Skin of body (tissue), 2 donors: ENCODE measurements around the gene MAEA. TPM values are rescaled to one million over a fixed set of nuclear protein-coding genes. Genes with fewer than 3 reads are reported as not detected.

Source experiments
- DNase-seq: peaks from one replicate; lab custom pipeline; 2025; lab: John Stamatoyannopoulos, UW
- total RNA-seq: library from RNA; depleted of rRNA; stranded (reverse); fragments of >200 nt; gene quantifications from one replicate; pipeline ENCODE4 v1.2.3, GENCODE V29; 2014

Gene MAEA
- total RNA-seq, 1 donor from 2014 or later = 32.6 TPM

DNA sequence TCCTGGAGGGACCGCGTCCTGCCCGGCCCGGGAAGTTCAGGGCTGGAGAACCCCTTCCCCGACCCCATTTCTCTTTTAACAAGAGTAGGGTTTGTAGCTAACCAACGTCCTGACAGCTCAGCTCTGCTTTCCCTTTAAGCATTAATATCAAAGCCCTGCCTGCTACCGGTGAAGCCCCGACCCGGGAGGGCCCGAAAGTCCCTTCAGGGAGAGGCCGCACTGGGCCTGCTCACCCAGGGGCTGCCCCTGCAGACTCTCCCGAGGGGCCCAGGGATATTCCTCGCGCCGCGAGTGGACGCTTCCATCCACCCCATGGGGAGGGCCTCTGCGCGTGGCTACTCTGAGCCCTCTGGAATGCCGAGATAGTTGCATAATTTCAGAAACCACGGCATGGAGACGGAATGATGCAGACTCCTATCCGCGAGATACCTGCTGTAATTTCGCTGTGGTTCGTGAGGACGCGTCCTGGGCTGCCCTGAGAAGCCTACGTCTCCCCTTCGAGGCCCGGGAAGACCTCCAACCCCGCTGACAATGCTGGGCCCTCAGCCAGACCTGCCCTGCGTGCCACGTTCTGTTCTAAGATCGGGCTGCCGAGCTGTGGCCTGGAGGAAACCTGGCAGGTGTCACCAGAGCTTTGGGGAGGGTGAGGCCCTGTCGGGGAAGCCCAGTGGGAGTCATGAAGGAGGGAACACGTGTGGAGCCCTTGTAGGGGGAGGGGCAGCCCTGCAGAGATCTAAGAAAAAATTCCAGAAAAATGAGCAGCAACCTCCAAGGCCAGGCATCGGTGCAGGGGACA is 39.8 kb upstream of the MAEA start:
- DNase-seq = no peak

DNA sequence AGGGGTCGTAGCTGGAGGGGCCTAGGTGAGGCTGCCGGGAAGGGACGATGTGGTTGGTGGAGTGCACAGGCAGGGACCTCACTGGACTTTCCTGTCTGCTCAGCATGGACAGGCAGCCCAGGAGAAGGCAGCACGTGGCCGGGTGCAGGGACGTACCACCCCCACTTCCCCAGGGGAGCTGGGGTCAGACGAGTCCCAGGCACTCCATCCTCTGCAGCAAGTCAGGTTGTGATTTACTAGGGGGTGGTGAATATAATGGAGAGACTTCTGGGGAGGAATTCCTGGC is 39.2 kb upstream of the MAEA start:
- no peak for DNase-seq

DNA sequence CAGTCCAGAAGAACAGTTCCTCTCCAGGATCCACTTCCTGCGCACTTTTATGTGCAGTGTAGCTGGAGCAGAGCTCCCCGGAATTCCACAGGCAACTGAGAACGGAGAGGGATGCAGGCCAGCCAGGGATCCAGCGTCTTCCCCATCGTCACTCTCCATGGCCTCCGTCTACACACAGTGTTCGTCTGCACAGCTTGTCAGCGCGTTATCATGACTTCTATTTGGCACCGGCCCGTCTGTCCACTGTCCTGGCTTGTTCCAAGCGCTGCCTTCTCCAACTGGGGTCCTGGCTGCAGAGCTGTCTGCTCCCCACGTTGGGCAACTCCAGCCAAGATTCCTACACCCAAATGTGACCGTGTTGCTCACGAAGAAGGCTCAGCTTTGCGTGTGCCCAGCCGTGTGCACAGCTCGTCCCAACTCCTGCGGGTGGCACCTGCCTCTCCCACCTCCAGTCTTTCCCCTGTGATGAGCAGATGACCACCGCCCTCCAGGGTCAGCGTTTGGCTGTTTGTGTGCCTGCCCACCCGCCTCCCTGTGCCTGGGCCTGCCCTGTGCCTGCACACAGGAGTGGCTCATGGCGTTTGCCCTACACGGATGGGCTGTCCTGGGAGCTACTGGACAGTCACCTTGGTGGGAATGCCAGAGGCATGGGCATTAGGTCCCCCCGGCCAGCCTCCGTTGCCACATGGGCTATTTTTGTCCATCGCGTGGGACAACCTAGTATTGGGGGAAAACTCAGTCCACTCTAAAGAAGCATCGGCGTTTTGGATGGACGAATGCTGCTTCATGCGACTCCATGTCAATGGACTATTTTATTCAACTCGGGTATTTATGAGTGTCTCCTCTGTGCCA is 38.5 kb upstream of the MAEA start:
- DNase-seq = no peak

DNA sequence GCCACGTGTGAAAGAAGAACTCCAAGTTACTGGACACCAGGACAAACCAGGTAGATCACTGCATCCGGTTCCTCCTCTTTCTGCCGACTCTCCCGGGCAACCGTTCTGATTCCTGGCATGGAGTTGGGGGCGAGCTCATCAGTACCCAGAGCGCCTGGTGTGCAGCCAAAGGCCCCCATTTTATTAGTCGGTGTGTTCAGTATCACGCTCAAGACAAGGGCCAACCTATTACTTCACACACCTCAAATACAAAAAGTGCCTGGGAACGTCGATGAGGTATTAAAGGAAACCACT is 38.0 kb upstream of the MAEA start:
- no peak for DNase-seq

DNA sequence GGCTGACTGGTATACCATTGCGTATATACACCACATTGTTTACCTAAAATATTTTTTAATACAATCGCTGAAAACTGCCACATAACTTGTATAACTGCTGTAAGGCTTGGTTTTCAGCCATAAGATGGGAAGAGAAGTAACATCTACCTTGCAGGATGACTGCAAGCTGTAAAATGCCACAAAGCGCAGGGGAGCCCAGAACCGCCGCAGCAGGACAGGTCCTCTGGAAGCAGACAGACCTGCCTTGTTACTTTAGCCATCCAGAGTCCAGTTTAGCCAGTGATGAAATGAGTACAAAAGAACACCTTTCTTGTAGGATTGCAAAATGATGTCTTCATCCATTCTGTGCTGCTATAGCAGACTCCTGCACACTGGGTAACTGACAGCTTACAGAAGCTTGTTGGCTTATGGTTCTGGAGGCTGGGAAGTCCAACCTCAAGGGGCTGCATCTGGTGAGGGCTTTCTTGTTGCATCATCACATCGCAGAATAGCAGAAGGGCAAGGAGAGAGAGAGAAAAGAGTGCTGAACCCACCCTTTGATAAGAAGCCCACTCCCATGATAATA is 36.7 kb upstream of the MAEA start:
- no peak for DNase-seq

DNA sequence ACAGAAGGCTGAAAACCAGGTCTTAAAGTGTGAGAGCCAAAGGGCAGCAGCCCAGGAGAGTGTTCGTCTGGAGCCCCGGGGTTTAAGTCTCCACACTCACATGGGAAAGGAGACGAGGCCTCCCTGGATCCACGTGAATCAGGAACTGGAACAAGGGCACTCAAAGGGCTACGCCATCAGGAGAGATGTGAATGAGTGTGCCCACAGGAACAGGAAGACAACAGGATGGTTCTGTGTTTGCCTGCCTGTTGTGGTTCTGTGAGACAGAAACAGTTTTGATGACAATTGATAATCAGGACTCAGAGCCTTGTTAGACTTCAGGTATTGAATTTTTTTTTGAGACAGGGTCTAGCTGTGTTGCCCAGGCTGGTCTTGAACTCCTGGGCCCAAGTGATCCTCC is 35.9 kb upstream of the MAEA start:
- DNase-seq = no peak

DNA sequence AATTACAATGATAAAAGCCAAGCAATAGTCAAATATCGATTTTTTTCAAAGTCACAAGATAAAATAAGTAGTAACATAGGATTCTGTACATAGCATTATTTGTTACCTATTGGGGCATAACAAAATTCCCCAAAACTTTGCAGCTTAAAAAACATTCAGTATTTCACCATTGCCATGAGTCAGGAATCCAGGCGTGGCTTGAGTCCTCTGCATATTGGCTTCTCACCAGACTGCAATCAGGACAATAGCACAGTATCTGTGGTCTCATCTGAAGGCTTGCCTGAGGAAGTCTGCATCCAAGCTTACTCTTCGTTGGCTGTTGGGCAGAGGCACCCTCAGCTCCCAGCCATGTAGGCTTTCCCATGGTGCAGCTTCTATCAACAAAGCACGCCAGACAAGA is 34.5 kb upstream of the MAEA start:
- DNase-seq = no peak

DNA sequence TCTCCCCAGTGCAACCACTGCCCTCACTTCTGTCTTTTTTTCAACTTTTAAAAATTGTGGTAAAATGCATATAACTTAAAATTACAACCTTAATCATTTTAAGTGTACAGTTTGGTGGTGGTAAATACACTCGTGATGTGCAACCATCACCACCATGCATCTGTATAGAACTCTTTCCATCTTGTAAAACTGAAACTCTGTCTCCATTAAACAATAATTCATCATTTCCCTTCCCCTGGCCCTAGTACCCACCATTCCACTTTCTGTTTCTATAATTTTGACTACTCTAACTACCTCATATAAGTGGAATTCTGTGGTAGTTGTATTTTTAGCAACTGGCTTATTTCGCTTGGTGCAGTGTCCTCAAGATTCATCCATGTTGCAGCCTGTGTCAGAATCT is 34.0 kb upstream of the MAEA start:
- no peak for DNase-seq

DNA sequence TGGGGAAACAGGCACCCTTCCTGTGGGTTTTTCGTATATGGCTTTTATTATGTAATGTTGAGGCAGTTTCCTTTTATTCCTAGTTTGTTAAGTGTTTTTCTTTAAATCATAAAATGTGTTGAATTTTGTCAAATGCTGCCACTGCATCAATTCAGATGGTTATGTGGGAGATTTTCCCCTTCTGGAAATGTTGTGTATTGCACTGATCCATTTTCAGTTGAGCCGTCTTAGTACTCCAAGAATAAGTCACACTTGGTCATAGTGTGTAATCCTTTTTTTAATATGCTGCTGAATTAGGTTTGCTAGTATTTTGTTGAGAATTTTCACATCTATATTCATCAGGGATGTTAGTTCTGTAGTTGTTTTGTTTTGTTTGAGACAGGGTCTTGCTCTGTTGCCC is 31.2 kb upstream of the MAEA start:
- DNase-seq = no peak

DNA sequence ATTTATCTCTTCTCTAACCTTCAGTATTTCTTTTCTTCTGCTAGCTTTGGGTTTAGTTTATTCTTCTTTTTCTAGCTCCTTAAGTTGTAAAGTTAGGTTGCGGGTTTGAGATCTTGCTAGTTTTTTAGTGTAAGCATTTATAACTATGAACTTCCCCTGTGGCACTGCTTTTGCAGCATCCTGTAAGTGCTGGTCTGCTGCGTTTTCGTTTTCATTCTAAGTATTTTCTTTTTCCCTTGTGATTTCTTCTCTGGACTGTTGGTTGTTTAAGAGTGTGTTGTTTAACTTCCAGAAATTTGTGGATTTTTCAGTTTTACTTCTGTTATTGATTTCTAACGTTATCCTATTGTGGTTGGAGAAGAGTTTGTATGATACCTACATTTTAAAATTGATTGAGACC is 29.7 kb upstream of the MAEA start:
- no peak for DNase-seq

DNA sequence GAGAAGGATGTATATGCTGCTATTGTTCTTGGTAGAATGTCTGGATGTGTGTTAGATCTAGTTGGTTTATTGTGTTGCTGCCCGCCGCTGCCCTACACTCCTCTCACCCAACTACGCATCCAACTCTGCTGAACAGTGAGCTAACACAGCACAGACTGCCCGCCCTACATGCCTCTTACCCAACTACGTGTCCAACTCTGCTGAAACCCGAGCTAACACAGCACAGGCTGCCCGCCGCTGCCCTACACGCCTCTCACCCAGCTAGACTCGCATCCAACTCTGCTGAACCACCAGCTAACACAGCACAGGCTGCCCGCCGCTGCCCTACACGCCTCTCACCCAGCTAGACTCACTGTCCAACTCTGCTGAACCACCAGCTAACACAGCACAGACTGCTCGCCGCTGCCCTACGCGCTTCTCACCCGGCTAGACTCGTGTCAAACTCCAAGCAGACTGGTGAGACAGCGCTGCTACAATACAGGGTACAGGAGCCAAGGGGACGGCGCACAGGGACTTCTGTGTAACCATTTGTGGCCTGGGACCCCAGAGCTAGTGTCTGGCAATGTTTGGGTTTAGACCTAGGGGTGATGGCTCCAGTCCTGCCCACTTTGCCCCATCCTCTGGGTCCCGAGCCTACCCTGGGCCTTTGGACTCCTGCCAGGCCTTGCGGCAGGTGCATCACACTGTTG is 29.1 kb upstream of the MAEA start:
- DNase-seq = no peak

DNA sequence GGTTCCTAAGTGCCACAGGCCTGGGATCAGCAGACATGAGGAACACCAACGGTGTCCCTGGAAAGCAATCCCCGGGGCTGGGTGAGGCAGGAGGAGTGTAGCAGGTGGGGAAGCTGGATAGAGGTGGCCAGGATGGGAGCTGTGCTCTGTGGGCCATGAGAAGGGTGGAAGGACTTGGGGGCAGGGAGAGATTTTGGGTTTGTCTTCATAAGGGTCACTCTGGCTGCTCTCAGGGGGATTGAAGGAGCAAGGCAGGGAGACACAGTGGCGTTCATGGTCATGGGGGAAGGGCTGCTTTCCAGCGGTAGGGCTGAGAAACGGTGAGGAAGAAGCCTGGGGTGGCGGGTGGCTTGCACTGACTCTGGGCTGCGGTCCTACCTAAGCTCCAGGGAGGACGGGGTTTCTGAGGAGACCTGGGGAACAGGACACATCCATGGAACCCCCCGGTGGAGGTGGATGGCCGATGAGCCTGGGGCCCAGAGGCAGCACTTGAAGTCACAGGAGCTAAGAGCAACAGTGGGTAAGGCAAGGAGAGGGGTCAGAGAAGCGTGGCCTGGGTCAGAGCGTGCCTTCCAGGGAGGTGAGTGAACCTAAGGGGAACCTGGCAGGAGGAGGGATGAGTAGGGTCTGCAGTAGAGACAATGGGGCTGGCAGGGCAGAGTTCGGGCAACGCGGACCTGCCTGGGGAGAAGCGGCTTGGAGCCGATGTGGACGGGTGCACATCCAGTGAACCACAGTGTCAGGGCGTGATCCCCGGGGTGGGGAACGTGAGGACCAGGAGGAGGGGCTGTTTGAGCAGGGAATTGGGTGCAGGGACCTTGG is 28.4 kb upstream of the MAEA start:
- DNase-seq = no peak

DNA sequence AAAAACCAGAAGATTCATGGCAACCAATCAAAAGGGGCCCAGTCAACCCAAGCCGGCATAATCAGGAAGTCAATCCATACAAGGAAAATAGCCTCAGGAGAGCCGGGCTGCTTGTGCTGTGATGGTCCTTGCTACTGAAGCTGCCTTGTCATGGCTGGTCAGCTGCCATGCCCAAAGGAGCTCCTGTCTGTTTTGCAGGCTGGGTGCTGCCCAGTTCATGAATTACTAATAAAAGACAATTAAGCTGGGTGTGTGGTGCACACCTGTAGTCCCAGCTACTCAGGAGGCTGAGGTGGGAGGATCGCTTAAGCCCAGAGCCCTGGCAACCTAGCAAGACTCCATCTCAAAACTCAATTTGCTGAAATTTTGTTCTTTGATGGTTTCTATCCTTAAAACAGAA is 24.7 kb upstream of the MAEA start:
- DNase-seq = no peak

DNA sequence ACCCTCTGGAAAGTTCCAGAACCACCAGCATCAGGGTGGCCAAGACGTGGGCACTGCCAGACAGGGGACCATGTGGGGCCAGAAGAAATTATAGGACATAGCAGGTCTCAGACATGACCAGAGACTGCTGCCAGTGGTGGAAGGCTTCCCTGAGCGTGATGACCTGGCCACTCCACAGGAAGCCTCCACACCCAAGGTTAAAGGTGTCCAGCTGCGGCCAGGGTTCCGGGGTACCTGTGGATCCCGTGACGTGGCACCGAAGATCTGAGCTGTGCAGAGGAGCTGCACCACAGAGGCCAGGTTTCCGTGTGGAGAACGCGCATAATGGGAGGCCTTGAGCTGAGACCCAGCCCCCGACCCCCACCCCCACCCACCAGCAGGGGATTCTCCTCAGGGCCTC is 24.3 kb upstream of the MAEA start:
- DNase-seq = no peak

DNA sequence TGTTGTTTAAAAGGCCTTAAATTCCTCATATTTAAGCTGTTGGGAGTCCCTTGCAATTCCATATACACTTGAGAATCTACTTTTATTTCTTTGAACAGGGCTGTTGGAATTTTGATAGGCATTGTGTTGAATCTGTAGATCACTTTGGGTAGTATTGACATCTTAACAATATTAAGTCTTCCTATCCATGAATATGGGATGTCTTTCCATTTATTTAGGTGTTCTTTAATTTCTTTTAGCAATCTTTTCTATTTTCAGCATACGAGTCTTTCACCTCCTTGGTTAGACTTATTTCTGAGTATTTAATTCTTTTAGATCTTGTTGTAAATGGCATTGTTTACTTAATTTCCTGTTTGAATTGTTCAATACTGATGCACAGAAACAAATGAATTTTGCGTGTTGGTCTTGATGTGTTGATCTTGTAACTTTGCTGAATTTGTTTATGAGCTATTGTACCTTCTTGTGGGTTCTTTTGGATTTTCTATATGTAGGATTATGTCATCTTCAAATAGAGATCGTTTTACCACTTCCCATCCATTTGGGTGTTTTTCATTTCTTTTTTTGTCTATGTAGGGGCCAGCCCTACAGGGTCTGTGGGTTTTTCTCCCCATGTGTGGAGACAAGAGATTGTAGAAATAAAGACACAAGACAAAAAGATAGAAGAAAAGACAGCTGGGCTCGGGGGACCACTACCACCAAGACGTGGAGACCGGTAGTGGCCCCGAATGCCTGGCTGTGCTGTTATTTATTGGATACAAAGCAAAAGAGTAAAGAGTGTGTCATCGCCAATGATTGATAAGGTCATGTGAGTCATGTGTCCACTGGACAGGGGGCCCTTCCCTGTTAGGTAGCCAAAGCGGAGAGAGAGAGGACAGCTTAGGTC is 22.6 kb upstream of the MAEA start:
- no peak for DNase-seq

DNA sequence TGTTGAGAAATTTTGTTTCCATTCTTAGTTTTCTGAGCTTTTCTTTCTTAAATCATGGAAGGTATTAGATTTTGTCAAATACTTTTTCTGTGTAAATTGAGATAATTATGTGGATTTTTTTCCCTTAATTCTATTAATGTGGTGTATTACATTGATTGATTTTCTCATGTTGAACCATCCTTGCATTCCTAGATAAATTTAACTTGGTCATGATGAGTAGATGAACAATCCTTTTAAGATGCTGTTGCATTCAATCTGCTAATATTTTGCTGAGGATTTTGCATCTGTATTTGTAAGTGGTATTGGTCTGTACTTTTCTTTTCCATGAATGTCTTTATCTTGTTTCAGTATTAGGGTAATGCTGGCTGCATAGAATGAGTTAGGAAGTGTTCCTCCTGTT is 20.5 kb upstream of the MAEA start:
- DNase-seq = no peak

DNA sequence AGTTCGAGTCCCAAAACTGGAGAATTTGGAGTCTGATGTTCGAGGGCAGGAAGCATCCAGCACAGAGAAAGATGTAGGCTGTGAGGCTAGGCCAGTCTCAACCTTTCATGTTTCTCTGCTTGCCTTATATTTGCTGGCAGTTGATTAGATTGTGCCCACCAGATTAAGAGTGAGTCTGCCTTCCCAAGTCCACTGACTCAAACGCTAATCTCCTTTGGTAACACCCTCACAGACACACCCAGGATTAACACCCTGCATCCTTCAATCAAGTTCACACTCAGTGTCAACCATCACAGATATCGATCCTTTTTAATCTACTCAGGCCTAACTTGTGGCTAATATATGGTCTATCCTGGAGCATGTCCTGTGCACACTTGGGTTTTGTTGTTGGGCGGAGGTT is 18.0 kb upstream of the MAEA start:
- no peak for DNase-seq

DNA sequence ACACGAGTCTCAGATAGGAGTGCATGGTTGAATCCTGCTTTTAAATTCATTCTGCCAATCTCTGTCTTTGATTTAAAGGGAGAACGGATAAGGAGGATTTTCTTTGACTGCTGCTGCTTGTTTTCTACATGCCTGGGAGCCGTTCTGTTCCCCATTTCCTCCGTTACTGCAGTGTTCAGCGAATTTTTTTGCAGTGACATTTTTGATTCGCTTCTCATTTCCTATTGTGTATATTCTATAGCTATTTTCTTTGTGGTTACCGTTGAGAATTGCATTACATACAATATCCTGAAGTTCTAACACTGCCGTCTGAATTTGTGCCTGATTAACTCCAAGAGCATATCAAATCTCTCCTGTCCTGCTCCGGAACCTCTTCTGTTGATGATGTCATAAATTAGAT is 14.8 kb upstream of the MAEA start:
- DNase-seq = no peak

DNA sequence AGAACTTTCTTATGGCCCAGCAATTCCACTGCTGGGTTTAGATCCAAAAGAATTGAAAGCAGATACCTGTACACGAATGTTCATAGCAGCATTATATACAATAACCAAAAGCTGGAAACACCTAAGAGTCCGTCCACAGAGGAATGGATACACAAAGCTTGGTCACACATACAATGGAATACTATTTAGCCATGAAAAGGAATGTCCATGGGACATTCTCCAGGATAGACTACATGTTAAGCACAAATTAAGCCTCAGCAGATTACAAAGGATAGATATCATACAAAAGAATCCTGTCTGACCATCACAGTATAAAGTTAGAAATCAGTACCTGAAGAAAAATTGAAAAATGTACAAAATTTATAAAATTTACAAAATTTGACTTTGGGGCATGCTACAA is 12.7 kb upstream of the MAEA start:
- DNase-seq = no peak
